Breast epithelium (tissue), 4 donors: ENCODE data around the gene CRTAC1. TPM values are rescaled to one million over a fixed set of nuclear protein-coding genes. Genes with fewer than 3 reads are reported as not detected.

ENCODE experiments used
- DNase-seq, 2 donors: peaks; one replicate each; pipeline ENCODE4 v3.0.0-alpha.2; 2019; ENCODE audit warnings: low spot score in 2 of 2
- H3K27ac ChIP-seq, 2 donors: fragments of 200-600 bp; sonication (generic) in 1 of 2; one replicate each; pipeline ENCODE4 v1.5.1; 2016 to 2019; ENCODE audit warnings: mild to moderate bottlenecking in 1 of 2
- H3K27me3 ChIP-seq, 2 donors: fragments of 200-600 bp; sonication (generic) in 1 of 2; one replicate each; pipeline versions ENCODE4 v1.5.1 to v1.6.0; 2017 to 2019; ENCODE audit warnings: control low read depth in 1 of 2, mild to moderate bottlenecking in 1 of 2
- H3K36me3 ChIP-seq: fragments of 200-600 bp; one replicate; pipeline ENCODE4 v1.5.1; 2019
- H3K4me1 ChIP-seq, 2 donors: fragments of 200-600 bp; sonication (generic); one replicate each; pipeline ENCODE4 v1.5.1; 2016 to 2019; ENCODE audit warnings: control low read depth in 1 of 2
- H3K4me3 ChIP-seq, 3 donors: fragments of 200-600 bp; sonication (generic); 1 replicate in 2 of 3; 2 replicates in 1 of 3; pipeline ENCODE4 v1.5.1; 2016 to 2019; ENCODE audit warnings: mild to moderate bottlenecking in 3 of 3, moderate library complexity in 2 of 3
- H3K9me3 ChIP-seq, 2 donors: fragments of 200-600 bp; sonication (generic) in 1 of 2; one replicate each; pipeline ENCODE4 v1.5.1; 2016 to 2019; ENCODE audit warnings: control low read depth in 1 of 2
- CTCF ChIP-seq, 3 donors: fragments of 450-650 bp; IDR thresholded peaks; one replicate each; pipeline ENCODE4 v1.5.1; 2016 to 2017; ENCODE audit warnings: antibody characterized with exemption in 3 of 3, mild to moderate bottlenecking in 3 of 3, moderate library complexity in 3 of 3
- POLR2A ChIP-seq: fragments of 450-650 bp; IDR thresholded peaks from one replicate; pipeline ENCODE4 v1.6.1; 2016; ENCODE audit warnings: antibody characterized with exemption, mild to moderate bottlenecking, moderate library complexity
- POLR2AphosphoS5 ChIP-seq, 3 donors: sonication (generic); formaldehyde crosslinking; IDR thresholded peaks; one replicate each; pipeline ENCODE4 v1.6.1; 2017; ENCODE audit warnings: antibody characterized with exemption in 3 of 3
- intact Hi-C: fragments of 100-400 bp; cut with DNase I; formaldehyde crosslinking; loops from one replicate; pipeline ENCODE4 v1.15.1; 2023; ENCODE audit warnings: low total_unique reads
- total RNA-seq, 3 donors: library from RNA; depleted of rRNA; stranded (reverse); fragments of >200 nt; gene quantifications; one replicate each; pipeline ENCODE4 v1.1.0, GENCODE V29; 2016

Gene CRTAC1
- total RNA-seq, 3 donors from 2014 or later: 1.6 to 4.7 (median 1.9) TPM

DNA sequence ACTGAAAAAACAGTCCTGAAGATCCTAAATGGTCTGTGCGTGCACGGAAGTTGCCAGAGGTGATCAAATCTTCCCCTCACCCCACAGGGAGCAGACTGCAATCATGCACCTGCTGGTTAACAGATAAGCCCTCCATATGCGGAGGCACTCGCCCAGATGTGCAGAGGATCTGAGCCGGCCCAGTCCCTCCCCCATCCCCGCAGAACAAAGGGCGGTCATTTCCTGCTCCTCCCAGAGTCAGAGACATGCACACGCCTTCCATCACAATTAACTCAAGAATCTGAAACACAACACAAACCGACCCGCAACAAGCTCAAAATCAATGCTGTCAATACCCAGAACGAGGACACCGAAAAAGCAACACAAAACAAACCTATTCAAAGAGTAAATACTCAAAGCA is 24.2 kb downstream of the CRTAC1 start:
- H3K4me3 ChIP-seq: no peak overlapping the region
- H3K4me1 ChIP-seq: no peaks in the 10 kb centered on the region
- H3K27ac ChIP-seq: no peak overlapping the region
- H3K9me3 ChIP-seq: no peaks in the 10 kb centered on the region
- H3K36me3 ChIP-seq: no peaks in the 10 kb centered on the region
- H3K27me3 ChIP-seq: no peaks in the 10 kb centered on the region
- no peak for TF ChIP-seq CTCF (IDR thresholded peaks at IDR 0.05)
- TF ChIP-seq POLR2AphosphoS5 (IDR thresholded peaks at IDR 0.05): no peak
- no peak for TF ChIP-seq POLR2A
- intact Hi-C loops: no loop called here
- no peak for DNase-seq

GRCh38 chr10:98001736-98002135 is 28.7 kb downstream of the CRTAC1 start:
- no peak overlapping the region for H3K27ac ChIP-seq
- H3K36me3 ChIP-seq: no peaks in the 10 kb centered on the region
- TF ChIP-seq POLR2A (no peak), POLR2AphosphoS5 (IDR thresholded peaks at IDR 0.05) (no peak), CTCF (IDR thresholded peaks at IDR 0.05) (no peak)
- H3K9me3 ChIP-seq: peaks cover 0 to 15% of the 10 kb centered on the region in 2 donors
- no peak overlapping the region for H3K4me3 ChIP-seq
- no peaks in the 10 kb centered on the region for H3K27me3 ChIP-seq
- H3K4me1 ChIP-seq: no peaks in the 10 kb centered on the region
- DNase-seq: no peak
- intact Hi-C loops: no loop called here

- no peaks in the 10 kb centered on the region for H3K4me1 ChIP-seq
- H3K27ac ChIP-seq: no peak overlapping the region
- TF ChIP-seq POLR2A (no peak), CTCF (IDR thresholded peaks at IDR 0.05) (no peak), POLR2AphosphoS5 (IDR thresholded peaks at IDR 0.05) (no peak)
- intact Hi-C loops: no loop called here
- no peak overlapping the region for H3K4me3 ChIP-seq
- H3K27me3 ChIP-seq: no peaks in the 10 kb centered on the region
- no peaks in the 10 kb centered on the region for H3K36me3 ChIP-seq
- no peak for DNase-seq
- peaks cover 0 to 15% of the 10 kb centered on the region in 2 donors for H3K9me3 ChIP-seq
Observed at GRCh38 chr10:98000346-98000745, 30.1 kb downstream of the CRTAC1 start.

DNA sequence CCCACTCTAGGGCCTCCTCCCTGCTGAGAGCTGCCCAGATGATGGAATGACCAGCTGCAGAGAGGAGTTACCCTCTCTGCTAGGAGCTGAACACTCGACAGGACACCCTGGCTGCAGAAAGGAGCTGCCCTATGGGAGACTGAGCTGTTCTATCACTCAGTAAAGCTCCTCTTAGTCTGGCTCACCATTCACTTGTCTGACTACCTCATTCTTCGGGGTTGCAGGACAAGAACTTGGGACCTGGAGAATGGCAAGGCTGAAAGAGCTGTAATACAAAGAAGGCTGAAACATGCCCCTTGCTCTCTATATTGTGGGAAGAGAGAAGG is 30.5 kb downstream of the CRTAC1 start:
- Histone ChIP-seq H3K27me3 (no peaks in the 10 kb centered on the region), H3K4me1 (no peaks in the 10 kb centered on the region), H3K36me3 (no peaks in the 10 kb centered on the region), H3K9me3 (peaks cover 0 to 15% of the 10 kb centered on the region in 2 donors), H3K4me3 (no peak overlapping the region), H3K27ac (no peak overlapping the region)
- intact Hi-C loops: no loop called here
- no peak for TF ChIP-seq POLR2A
- TF ChIP-seq POLR2AphosphoS5 (IDR thresholded peaks at IDR 0.05): no peak
- no peak for TF ChIP-seq CTCF (IDR thresholded peaks at IDR 0.05)
- no peak for DNase-seq

- intact Hi-C loops: no loop called here
- H3K9me3 ChIP-seq: peaks cover 0 to 15% of the 10 kb centered on the region in 2 donors
- no peaks in the 10 kb centered on the region for H3K4me1 ChIP-seq
- no peak overlapping the region for H3K27ac ChIP-seq
- TF ChIP-seq CTCF (IDR thresholded peaks at IDR 0.05) (no peak), POLR2AphosphoS5 (IDR thresholded peaks at IDR 0.05) (no peak), POLR2A (no peak)
- no peak overlapping the region for H3K4me3 ChIP-seq
- no peaks in the 10 kb centered on the region for H3K27me3 ChIP-seq
- DNase-seq: no peak
- H3K36me3 ChIP-seq: no peaks in the 10 kb centered on the region
Observed at GRCh38 chr10:97999066-97999922, 31.1 kb downstream of the CRTAC1 start.
